ENCODE results near the gene USP6NL.

DNA sequence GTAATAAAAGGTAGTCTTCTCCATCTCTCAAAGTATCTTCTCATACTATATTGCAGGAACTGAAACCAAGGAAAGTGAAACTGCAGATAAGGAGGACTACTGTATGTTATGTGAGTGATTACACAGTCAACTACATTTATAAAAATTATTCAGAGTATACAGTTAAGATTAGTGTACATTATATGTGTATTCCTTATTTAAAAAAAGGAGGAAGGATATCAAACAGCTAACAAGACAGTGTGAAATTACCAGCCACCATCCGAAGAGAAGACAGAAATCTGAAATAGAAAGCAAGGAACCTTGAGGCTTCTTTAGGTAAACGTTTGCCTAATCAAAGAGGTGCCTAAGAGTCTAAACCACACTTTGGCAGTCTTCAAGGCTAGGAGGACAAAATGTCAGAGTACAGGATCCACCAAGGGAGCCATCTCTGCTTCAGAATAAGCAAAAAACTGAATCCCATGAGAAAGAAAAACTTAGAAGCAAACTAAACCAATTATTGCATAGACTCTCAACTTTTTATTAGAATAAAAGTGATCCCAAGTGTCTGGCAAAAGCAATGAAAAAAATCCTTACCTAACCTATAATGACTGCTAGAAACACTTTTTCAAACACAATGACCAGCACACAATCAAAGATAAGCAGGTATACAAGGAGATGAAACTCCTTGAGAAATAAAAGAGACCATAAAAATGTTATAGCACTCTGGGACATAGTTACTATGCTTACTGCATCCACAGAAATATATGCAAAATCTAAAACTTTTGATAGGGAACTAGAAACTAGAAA, 6.4 kb downstream of the USP6NL start:
- TF ChIP-seq, protein P1, sequence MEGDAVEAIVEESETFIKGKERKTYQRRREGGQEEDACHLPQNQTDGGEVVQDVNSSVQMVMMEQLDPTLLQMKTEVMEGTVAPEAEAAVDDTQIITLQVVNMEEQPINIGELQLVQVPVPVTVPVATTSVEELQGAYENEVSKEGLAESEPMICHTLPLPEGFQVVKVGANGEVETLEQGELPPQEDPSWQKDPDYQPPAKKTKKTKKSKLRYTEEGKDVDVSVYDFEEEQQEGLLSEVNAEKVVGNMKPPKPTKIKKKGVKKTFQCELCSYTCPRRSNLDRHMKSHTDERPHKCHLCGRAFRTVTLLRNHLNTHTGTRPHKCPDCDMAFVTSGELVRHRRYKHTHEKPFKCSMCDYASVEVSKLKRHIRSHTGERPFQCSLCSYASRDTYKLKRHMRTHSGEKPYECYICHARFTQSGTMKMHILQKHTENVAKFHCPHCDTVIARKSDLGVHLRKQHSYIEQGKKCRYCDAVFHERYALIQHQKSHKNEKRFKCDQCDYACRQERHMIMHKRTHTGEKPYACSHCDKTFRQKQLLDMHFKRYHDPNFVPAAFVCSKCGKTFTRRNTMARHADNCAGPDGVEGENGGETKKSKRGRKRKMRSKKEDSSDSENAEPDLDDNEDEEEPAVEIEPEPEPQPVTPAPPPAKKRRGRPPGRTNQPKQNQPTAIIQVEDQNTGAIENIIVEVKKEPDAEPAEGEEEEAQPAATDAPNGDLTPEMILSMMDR (conservative IDR thresholded peaks at IDR 0.05; ENCODE audit: low read length): no peak
- no peak for TF ChIP-seq EZH2phosphoT487 (IDR thresholded peaks at IDR 0.05; ENCODE audit: borderline replicate concordance)
